HepG2 (cell line): ENCODE data around the gene SPRED2. TPM values are rescaled to one million over a fixed set of nuclear protein-coding genes. Genes with fewer than 3 reads are reported as not detected.

Source experiments
- ATAC-seq: fragments of 200-7000 bp; cut with Tn5 transposase; 3 replicates; pipeline ENCODE4 v1.9.1; 2020; ENCODE audit warnings: mild to moderate bottlenecking, moderate library complexity
- BruUV-seq: library from RNA; stranded (reverse); fragments of 400-500 nt; replicated peaks from 2 replicates; lab custom pipeline; 2021; lab: Mats Ljungman, UMichigan
- CTCF ChIA-PET: fragments of 300-600 bp; formaldehyde crosslinking; extraction: SDS; loops from one replicate; lab custom pipeline; 2021; ENCODE audit warnings: low total read pairs, inconsistent platforms, low intra/inter-chr PET ratio; lab: Yijun Ruan, JAX
- POLR2A ChIA-PET: fragments of 350-600 bp; sonication (Branson Sonifier 250); formaldehyde crosslinking; loops from one replicate; lab custom pipeline; 2020; ENCODE audit warnings: antibody characterized with exemption, inconsistent platforms; lab: Yijun Ruan, JAX
- DNase-seq: peaks from one replicate; pipeline ENCODE4 v3.0.0-alpha.2; 2015; ENCODE audit warnings: low spot score
- FAIRE-seq: peaks from 3 replicates; lab custom pipeline; 2011; peaks lifted over from hg19 to GRCh38; lab: Jason Lieb, UNC
- H2AFZ ChIP-seq: one replicate; pipeline ENCODE4 v1.6.1; 2011; ENCODE audit warnings: low read length, inconsistent platforms
- H3K27ac ChIP-seq: fragments of 300-600 bp; 3 replicates; pipeline ENCODE4 v1.8.0; 2011; ENCODE audit warnings: mixed run types, mild to moderate bottlenecking, mixed read lengths, low read length, inconsistent platforms; ENCODE audit not compliant: insufficient read depth; ENCODE audit errors: extremely low read length
- H3K27me3 ChIP-seq, 2 experiments: fragments of 200-600 bp in 1 of 2; 2 replicates in 1 of 2; 3 replicates in 1 of 2; pipeline versions ENCODE4 v1.6.0 to v1.8.0; 2011; ENCODE audit warnings: low read length in 2 of 2, mild to moderate bottlenecking in 2 of 2, moderate library complexity in 2 of 2, inconsistent platforms in 1 of 2; ENCODE audit not compliant: insufficient read depth in 2 of 2, control insufficient read depth in 1 of 2
- H3K36me3 ChIP-seq, 2 experiments: fragments of 200-600 bp in 1 of 2; replicated peaks in 1 of 2; 2 replicates in 1 of 2; 3 replicates in 1 of 2; pipeline versions ENCODE4 v1.5.1 to v1.8.0; 2011; ENCODE audit warnings: low read length in 2 of 2, inconsistent platforms in 1 of 2; ENCODE audit not compliant: insufficient read depth in 2 of 2, control insufficient read depth in 1 of 2
- H3K4me1 ChIP-seq: 2 replicates; pipeline ENCODE4 v1.5.1; 2012; ENCODE audit warnings: low read length, inconsistent platforms; ENCODE audit not compliant: insufficient read depth
- H3K4me2 ChIP-seq: 2 replicates; pipeline ENCODE4 v1.6.0; 2011; ENCODE audit warnings: low read depth, low read length, inconsistent platforms
- H3K4me3 ChIP-seq, 3 experiments: fragments of 200-600 bp in 1 of 3; sonication (generic), shearing (Covaris generic) in 1 of 3; replicated peaks in 1 of 3; 2 replicates each; pipeline ENCODE4 v1.5.1; 2011 to 2016; ENCODE audit warnings: low read length in 3 of 3, inconsistent platforms in 2 of 3, low read depth in 2 of 3, mild to moderate bottlenecking in 2 of 3, control low read depth in 1 of 3, mixed read lengths in 1 of 3; ENCODE audit not compliant: insufficient read depth in 1 of 3
- H3K79me2 ChIP-seq: one replicate; pipeline ENCODE4 v1.6.1; 2011; ENCODE audit warnings: low read length, inconsistent platforms; ENCODE audit not compliant: insufficient read depth
- H3K9ac ChIP-seq: 2 replicates; pipeline ENCODE4 v1.6.0; 2011; ENCODE audit warnings: mild to moderate bottlenecking, low read depth, low read length, inconsistent platforms; ENCODE audit not compliant: insufficient read depth
- H3K9me3 ChIP-seq: 2 replicates; pipeline ENCODE4 v1.5.1; 2012; ENCODE audit warnings: mild to moderate bottlenecking, low read length
- H4K20me1 ChIP-seq: 2 replicates; pipeline ENCODE4 v1.6.0; 2011; ENCODE audit warnings: inconsistent platforms, mild to moderate bottlenecking, low read length, moderate library complexity; ENCODE audit not compliant: insufficient read depth
- CEBPB ChIP-seq: IDR thresholded peaks from 2 replicates; pipeline ENCODE4 v1.6.1; 2011; ENCODE audit warnings: low read depth, low read length, improper control_type of control experiment, borderline replicate concordance
- CEBPG ChIP-seq: IDR thresholded peaks from 2 replicates; pipeline ENCODE4 v1.6.1; 2016
- CEBPZ ChIP-seq: IDR thresholded peaks from 2 replicates; pipeline ENCODE4 v1.6.1; 2012; ENCODE audit warnings: low read length, improper control_type of control experiment
- ISL2 ChIP-seq: sonication (generic); formaldehyde crosslinking; IDR thresholded peaks from 2 replicates; pipeline ENCODE4 v1.5.0; 2020; ENCODE audit warnings: missing genetic modification reagents
- MBD4 ChIP-seq: IDR thresholded peaks from 2 replicates; pipeline ENCODE4 v1.6.1; 2012; ENCODE audit warnings: low read length, inconsistent platforms, borderline replicate concordance
- SP5 ChIP-seq: IDR thresholded peaks from 2 replicates; pipeline ENCODE4 v1.6.1; 2016; ENCODE audit warnings: low read depth, borderline replicate concordance
- WGBS: methylation state at CpG from one replicate; pipeline ENCODE4 v1.1.6; 2017; ENCODE audit warnings: low lambda C conversion rate; 5-methylcytosine and 5-hydroxymethylcytosine counted together
- in situ Hi-C: cut with HindIII; loops from 2 replicates; pipeline ENCODE4 v1.10.0; 2017; ENCODE audit warnings: low pct_unique_long_range_greater_than_20kb; ENCODE audit not compliant: extremely low pct_ligation_motif_present
- intact Hi-C: fragments of 100-400 bp; cut with micrococcal nuclease; formaldehyde crosslinking; loops from one replicate; pipeline ENCODE4 v1.10.0; 2022; ENCODE audit not compliant: unreplicated experiment
- polyA plus RNA-seq, 8 experiments: library from polyadenylated mRNA; depleted of rRNA in 3 of 8; stranded (reverse) in 7 of 8; unstranded in 1 of 8; fragments of >200 nt; fragmentation: Illumina TruSeq in 4 of 8; extraction: Trizol in 4 of 8; gene quantifications; 2 replicates each; pipeline versions ENCODE4 v1.2.1 to v1.2.3, GENCODE V29; 2011 to 2016; ENCODE audit warnings: low read depth in 4 of 8, missing spikeins in 1 of 8, mixed read lengths in 1 of 8; ENCODE audit not compliant: insufficient read depth in 1 of 8
- total RNA-seq, 5 experiments: library from RNA; depleted of rRNA; stranded (reverse); fragments of >200 nt; fragmentation: Illumina TruSeq; extraction: Trizol; gene quantifications; 2 replicates each; pipeline ENCODE4 v1.2.3, GENCODE V29; 2016; ENCODE audit warnings: low read depth in 1 of 5
- TF ChIP-seq, protein P1 (sequence below): sonication (generic); formaldehyde crosslinking; IDR thresholded peaks from 2 replicates; pipeline ENCODE4 v1.4.0; 2020; ENCODE audit warnings: missing genetic modification reagents, borderline replicate concordance

Gene SPRED2
- total and polyA plus RNA-seq, 2 of the 13 experiments (the other 11 are each of a cell fraction or from before 2014, with no cell fraction given) = 13.0 to 37.0 TPM

- Histone ChIP-seq H3K4me2 (no peak overlapping the region), H3K4me1 (peaks cover 20% of the 10 kb centered on the region), H2AFZ (no peak overlapping the region), H3K36me3 (no peaks in the 10 kb centered on the region), H3K27me3 (no peaks in the 10 kb centered on the region), H3K27ac (no peak overlapping the region), H3K4me3 (no peak overlapping the region), H4K20me1 (no peaks in the 10 kb centered on the region), H3K9me3 (no peaks in the 10 kb centered on the region), H3K9ac (no peak overlapping the region), H3K79me2 (no peaks in the 10 kb centered on the region)
- WGBS = 97% methylated on average over 1 of the region's 1 CpG
- BruUV-seq = no TSS peak
- ATAC-seq (no peak), FAIRE-seq (no peak), DNase-seq (no peak)
- intact Hi-C loops (no loop called here), in situ Hi-C loops (no loop called here)
- TF ChIP-seq SP5 (CRISPR knock-in tag) (no peak), CEBPZ (no peak), CEBPG (0 out of 2 replicates have a peak, but pooled peaks have one; percentile 7), CEBPB (peak; percentile 77), ISL2 (CRISPR knock-in tag) (no peak), MBD4 (no peak)
- TF ChIP-seq, protein P1, sequence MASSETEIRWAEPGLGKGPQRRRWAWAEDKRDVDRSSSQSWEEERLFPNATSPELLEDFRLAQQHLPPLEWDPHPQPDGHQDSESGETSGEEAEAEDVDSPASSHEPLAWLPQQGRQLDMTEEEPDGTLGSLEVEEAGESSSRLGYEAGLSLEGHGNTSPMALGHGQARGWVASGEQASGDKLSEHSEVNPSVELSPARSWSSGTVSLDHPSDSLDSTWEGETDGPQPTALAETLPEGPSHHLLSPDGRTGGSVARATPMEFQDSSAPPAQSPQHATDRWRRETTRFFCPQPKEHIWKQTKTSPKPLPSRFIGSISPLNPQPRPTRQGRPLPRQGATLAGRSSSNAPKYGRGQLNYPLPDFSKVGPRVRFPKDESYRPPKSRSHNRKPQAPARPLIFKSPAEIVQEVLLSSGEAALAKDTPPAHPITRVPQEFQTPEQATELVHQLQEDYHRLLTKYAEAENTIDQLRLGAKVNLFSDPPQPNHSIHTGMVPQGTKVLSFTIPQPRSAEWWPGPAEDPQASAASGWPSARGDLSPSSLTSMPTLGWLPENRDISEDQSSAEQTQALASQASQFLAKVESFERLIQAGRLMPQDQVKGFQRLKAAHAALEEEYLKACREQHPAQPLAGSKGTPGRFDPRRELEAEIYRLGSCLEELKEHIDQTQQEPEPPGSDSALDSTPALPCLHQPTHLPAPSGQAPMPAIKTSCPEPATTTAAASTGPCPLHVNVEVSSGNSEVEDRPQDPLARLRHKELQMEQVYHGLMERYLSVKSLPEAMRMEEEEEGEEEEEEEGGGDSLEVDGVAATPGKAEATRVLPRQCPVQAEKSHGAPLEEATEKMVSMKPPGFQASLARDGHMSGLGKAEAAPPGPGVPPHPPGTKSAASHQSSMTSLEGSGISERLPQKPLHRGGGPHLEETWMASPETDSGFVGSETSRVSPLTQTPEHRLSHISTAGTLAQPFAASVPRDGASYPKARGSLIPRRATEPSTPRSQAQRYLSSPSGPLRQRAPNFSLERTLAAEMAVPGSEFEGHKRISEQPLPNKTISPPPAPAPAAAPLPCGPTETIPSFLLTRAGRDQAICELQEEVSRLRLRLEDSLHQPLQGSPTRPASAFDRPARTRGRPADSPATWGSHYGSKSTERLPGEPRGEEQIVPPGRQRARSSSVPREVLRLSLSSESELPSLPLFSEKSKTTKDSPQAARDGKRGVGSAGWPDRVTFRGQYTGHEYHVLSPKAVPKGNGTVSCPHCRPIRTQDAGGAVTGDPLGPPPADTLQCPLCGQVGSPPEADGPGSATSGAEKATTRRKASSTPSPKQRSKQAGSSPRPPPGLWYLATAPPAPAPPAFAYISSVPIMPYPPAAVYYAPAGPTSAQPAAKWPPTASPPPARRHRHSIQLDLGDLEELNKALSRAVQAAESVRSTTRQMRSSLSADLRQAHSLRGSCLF (CRISPR knock-in tag) = no peak
- ChIA-PET CTCF (no interaction called here), POLR2A (no interaction called here)
Measured at GRCh38 chr2:65453916-65454315, 21.5 kb upstream of the SPRED2 start.
